Measurements from ENCODE around the gene ADCK1. TPM values are rescaled to one million over a fixed set of nuclear protein-coding genes. Genes with fewer than 3 reads are reported as not detected.

ADCK1 gene
- total RNA-seq, 1 experiment from 2014 or later, result 5.7 TPM

DNA sequence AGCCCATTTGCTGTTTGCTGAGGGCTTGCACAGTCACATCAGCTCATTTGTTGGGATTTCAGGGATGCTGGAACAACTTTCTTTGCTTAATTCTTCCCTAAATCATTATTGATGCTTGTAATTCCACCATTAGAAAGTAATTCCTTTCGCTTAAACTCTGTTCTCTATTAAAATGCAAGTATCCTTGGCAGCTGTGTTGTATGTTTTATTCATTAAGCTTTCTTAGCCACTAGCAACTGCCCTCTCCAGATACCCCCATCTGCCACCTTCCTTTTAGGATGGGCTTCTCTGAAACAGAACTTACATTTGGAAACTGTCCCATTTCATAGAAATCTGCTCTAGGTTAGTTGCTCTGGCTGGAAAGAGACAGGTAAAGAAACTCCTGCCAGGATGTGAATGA lies 43.7 kb downstream of the ADCK1 start:
- no peaks in the 10 kb centered on the region for H3K9me3 ChIP-seq (ENCODE audit: low read length)
- no peaks in the 10 kb centered on the region for H3F3A ChIP-seq (ENCODE audit: low read length, unreplicated experiment)
- H3K36me3 ChIP-seq (ENCODE audit: low read depth, low read length), result no peaks in the 10 kb centered on the region
- ATAC-seq (no peak), DNase-seq (no peak)
- no peak overlapping the region for H3K4me3 ChIP-seq (ENCODE audit: low read length)
- H3K27ac ChIP-seq (ENCODE audit: low read length), result no peak overlapping the region
- TF ChIP-seq, protein P1, sequence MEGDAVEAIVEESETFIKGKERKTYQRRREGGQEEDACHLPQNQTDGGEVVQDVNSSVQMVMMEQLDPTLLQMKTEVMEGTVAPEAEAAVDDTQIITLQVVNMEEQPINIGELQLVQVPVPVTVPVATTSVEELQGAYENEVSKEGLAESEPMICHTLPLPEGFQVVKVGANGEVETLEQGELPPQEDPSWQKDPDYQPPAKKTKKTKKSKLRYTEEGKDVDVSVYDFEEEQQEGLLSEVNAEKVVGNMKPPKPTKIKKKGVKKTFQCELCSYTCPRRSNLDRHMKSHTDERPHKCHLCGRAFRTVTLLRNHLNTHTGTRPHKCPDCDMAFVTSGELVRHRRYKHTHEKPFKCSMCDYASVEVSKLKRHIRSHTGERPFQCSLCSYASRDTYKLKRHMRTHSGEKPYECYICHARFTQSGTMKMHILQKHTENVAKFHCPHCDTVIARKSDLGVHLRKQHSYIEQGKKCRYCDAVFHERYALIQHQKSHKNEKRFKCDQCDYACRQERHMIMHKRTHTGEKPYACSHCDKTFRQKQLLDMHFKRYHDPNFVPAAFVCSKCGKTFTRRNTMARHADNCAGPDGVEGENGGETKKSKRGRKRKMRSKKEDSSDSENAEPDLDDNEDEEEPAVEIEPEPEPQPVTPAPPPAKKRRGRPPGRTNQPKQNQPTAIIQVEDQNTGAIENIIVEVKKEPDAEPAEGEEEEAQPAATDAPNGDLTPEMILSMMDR (conservative IDR thresholded peaks at IDR 0.05; ENCODE audit: low read depth, low read length), result no peak
- TF ChIP-seq EZH2 (IDR thresholded peaks at IDR 0.05; ENCODE audit: low read length, unreplicated experiment), result no peak
- no peak for TF ChIP-seq EZH2phosphoT487 (IDR thresholded peaks at IDR 0.05; ENCODE audit: borderline replicate concordance, low read length)
- no peaks in the 10 kb centered on the region for H4K20me1 ChIP-seq (ENCODE audit: low read length)
- H3K79me2 ChIP-seq (ENCODE audit: low read length), result no peaks in the 10 kb centered on the region
- no peaks in the 10 kb centered on the region for H3K4me1 ChIP-seq (ENCODE audit: insufficient read depth, low read length)
- intact Hi-C loops (cut with micrococcal nuclease), result no loop called here
- no peaks in the 10 kb centered on the region for H3K9me2 ChIP-seq (replicated peaks; ENCODE audit: low read length)
- H2AFZ ChIP-seq (ENCODE audit: low read length), result no peak overlapping the region
- no TSS peak for BruUV-seq (replicated peaks)
- H3K4me2 ChIP-seq (ENCODE audit: low read length), result no peak overlapping the region
- CTCF ChIA-PET, result no interaction called here
- H3K27me3 ChIP-seq (ENCODE audit: low read length), result no peaks in the 10 kb centered on the region
- no peak overlapping the region for H3K9ac ChIP-seq (ENCODE audit: low read length)
- POLR2A ChIA-PET (ENCODE audit: unreplicated experiment), result no interaction called here

DNA sequence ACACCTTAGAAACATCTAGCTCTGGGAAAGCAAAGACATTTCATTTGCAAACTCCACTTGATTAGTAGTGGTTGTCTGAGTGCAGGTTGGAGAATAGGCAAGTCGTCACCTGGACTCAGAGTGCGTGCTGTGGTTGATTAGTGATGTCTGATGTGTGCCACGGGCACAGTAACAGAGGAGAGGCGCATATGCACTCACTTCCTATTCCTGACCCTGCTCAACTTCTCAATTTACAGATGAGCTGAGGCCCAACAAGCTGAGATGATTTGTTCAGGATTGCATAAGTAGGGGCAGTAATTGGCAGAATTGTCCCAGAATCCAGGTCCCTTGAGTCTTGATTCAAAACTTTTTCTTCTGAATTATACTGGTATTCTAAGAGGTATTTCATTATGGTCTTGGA lies 44.9 kb downstream of the ADCK1 start:
- H3K27ac ChIP-seq (ENCODE audit: low read length), result no peak overlapping the region
- no peaks in the 10 kb centered on the region for H3K4me1 ChIP-seq (ENCODE audit: insufficient read depth, low read length)
- H3K4me3 ChIP-seq (ENCODE audit: low read length), result no peak overlapping the region
- no peaks in the 10 kb centered on the region for H3K79me2 ChIP-seq (ENCODE audit: low read length)
- no peak overlapping the region for H2AFZ ChIP-seq (ENCODE audit: low read length)
- H3K9me2 ChIP-seq (replicated peaks; ENCODE audit: low read length), result no peaks in the 10 kb centered on the region
- no peak overlapping the region for H3K4me2 ChIP-seq (ENCODE audit: low read length)
- H3K9ac ChIP-seq (ENCODE audit: low read length), result no peak overlapping the region
- intact Hi-C loops (cut with micrococcal nuclease), result no loop called here
- no TSS peak for BruUV-seq (replicated peaks)
- H3K9me3 ChIP-seq (ENCODE audit: low read length), result no peaks in the 10 kb centered on the region
- H3K27me3 ChIP-seq (ENCODE audit: low read length), result no peaks in the 10 kb centered on the region
- CTCF ChIA-PET, result no interaction called here
- ATAC-seq, result no peak
- no peaks in the 10 kb centered on the region for H3K36me3 ChIP-seq (ENCODE audit: low read depth, low read length)
- no peaks in the 10 kb centered on the region for H4K20me1 ChIP-seq (ENCODE audit: low read length)
- TF ChIP-seq EZH2phosphoT487 (IDR thresholded peaks at IDR 0.05; ENCODE audit: borderline replicate concordance, low read length) (no peak), EZH2 (IDR thresholded peaks at IDR 0.05; ENCODE audit: low read length, unreplicated experiment) (no peak)
- TF ChIP-seq, protein P1 (conservative IDR thresholded peaks at IDR 0.05; ENCODE audit: low read depth, low read length), result no peak
- POLR2A ChIA-PET (ENCODE audit: unreplicated experiment), result no interaction called here
- no peak for DNase-seq
- H3F3A ChIP-seq (ENCODE audit: low read length, unreplicated experiment), result no peaks in the 10 kb centered on the region

DNA sequence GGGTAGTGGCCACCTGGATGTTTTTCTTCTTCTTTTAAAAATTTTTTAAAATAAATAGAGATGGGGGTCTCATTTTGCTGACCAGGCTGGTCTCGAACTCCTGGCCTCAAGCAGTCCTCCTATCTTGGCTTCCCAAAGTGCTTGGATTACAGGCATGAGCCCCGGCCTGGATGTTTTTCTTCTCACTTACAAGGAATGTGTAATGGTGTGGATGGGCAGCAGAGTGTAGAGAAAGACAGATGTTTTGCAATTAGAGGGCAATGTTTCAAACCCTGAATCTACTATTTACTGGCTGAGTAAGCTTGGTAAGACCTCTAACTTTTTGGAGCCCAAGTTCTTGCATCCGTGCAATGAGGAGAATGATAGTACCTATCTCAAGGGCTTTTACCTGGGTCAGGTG lies 48.1 kb downstream of the ADCK1 start:
- no peak overlapping the region for H3K9ac ChIP-seq (ENCODE audit: low read length)
- no peaks in the 10 kb centered on the region for H3K9me3 ChIP-seq (ENCODE audit: low read length)
- ATAC-seq, result no peak
- H3K9me2 ChIP-seq (replicated peaks; ENCODE audit: low read length), result no peaks in the 10 kb centered on the region
- intact Hi-C loops (cut with micrococcal nuclease), result no loop called here
- no TSS peak for BruUV-seq (replicated peaks)
- ChIA-PET POLR2A (ENCODE audit: unreplicated experiment) (no interaction called here), CTCF (no interaction called here)
- H3F3A ChIP-seq (ENCODE audit: low read length, unreplicated experiment), result no peaks in the 10 kb centered on the region
- H3K4me1 ChIP-seq (ENCODE audit: insufficient read depth, low read length), result no peaks in the 10 kb centered on the region
- no peak overlapping the region for H2AFZ ChIP-seq (ENCODE audit: low read length)
- no peaks in the 10 kb centered on the region for H3K36me3 ChIP-seq (ENCODE audit: low read depth, low read length)
- no peaks in the 10 kb centered on the region for H4K20me1 ChIP-seq (ENCODE audit: low read length)
- no peak overlapping the region for H3K4me3 ChIP-seq (ENCODE audit: low read length)
- H3K27me3 ChIP-seq (ENCODE audit: low read length), result no peaks in the 10 kb centered on the region
- no peak for TF ChIP-seq EZH2 (IDR thresholded peaks at IDR 0.05; ENCODE audit: low read length, unreplicated experiment)
- no peak for TF ChIP-seq EZH2phosphoT487 (IDR thresholded peaks at IDR 0.05; ENCODE audit: borderline replicate concordance, low read length)
- TF ChIP-seq, protein P1 (conservative IDR thresholded peaks at IDR 0.05; ENCODE audit: low read depth, low read length), result no peak
- H3K27ac ChIP-seq (ENCODE audit: low read length), result no peak overlapping the region
- H3K79me2 ChIP-seq (ENCODE audit: low read length), result no peaks in the 10 kb centered on the region
- H3K4me2 ChIP-seq (ENCODE audit: low read length), result no peak overlapping the region
- no peak for DNase-seq
